ENCODE measurements around the gene FGF7.
"Not testable (repeated sequence)": the region's sequence is repeated elsewhere in the genome, so short reads cannot be mapped to it uniquely, and the experiment has no call there.

Gene FGF7

GRCh38 chr15:49495993-49496753, 73.1 kb downstream of the FGF7 start:
- no peak for DNase-seq

DNA sequence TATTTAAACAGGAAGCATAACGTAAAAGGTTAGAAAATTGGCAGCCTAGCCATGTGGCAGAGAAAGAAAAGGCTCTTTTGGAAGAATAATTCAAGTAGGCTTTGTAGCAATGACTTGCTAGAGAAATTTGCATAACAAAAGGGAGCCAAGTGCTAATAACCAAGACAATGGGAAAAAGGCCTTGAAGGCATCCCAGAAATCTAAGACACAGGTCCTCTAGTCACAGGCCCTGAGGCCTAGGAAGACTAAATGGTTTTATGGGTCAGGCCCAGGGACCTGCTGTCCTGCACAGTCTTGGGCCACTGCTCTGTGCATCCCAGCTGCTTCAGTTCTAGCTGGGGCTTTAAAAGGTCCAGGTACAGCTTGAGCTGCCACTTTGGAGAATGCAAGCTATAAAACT, 78.5 kb downstream of the FGF7 start:
- DNase-seq: no peak

DNA sequence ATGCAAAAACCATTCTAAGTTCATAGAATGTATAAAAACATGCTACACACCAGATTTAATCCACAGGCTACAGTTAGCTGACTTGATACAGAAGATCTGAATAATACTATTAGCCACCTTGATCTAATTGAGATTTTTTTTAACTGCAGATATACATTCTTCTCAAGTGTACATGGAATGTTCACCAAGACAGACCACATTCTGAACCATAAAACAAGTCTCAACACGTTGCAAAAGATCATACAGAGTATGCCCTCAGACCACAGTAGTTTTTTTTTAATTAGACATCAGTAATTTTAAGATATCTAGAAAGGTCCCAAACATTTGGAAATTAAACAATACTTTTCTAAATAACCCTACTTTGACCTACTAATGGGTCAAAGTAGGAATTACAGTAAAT, 83.3 kb downstream of the FGF7 start:
- no peak for DNase-seq

- no peak for DNase-seq
These were observed 84.2 kb downstream of the FGF7 start for GRCh38 chr15:49507261-49507660.

DNA sequence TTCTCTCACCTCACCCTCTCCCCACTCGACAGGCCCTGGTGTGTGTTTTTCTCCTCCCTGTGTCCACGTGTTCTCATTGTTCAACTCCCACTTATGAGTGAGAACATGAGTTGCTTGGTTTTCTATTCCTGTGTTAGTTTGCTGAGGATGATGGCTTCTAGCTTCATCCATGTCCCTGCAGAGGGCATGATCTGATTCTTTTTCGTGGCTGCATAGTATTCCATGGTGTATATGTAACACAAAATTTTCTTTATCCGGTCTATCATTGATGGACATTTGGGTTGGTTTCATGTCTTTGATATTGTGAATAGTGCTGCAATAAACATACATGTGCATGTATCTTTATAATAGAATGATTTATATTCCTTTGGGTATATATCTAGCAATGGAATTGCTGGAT, 89.7 kb downstream of the FGF7 start:
- DNase-seq: not testable (repeated sequence)

DNA sequence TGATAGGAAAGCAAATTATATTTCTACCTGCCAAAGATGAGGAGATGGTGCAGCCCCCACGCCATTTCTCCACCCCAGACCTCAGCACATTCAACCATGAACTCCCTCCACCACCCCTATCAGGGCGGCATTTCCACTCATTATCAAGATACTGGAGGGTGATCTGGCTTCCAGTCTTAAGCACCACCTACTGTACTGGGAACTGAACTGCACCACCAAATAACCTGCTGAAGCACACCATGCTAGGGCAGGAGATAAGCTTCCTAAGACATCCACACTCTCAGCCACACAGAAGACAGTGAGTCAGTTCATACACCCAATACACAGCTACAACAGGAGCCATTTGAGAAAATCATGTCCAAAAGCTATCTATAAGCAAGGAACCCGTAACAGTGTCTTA, 98.8 kb downstream of the FGF7 start:
- no peak for DNase-seq

- DNase-seq: no peak
These were observed 105.2 kb downstream of the FGF7 start for GRCh38 chr15:49528289-49528688.

DNA sequence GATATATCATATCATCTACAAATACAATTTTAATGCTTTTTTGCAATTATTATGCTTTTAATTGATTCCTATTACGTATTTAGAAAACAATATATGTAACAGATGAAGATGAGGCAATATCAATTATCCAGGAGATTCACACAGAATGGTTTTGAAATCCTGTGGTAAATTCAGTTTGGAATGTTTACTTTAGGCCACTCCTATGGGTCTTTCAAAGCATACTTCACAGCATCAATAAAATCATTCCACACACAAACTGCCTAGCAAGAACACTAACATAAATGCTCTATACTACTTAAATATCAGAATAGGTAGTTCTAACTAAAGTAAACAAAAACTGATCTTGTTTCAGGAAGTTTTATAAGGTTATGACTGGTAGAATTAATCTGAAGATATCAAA, 107.0 kb downstream of the FGF7 start:
- DNase-seq: no peak

Data from NCI-H510A (cell line).